ENCODE results near the gene ADAMTS18.

Gene ADAMTS18

DNA sequence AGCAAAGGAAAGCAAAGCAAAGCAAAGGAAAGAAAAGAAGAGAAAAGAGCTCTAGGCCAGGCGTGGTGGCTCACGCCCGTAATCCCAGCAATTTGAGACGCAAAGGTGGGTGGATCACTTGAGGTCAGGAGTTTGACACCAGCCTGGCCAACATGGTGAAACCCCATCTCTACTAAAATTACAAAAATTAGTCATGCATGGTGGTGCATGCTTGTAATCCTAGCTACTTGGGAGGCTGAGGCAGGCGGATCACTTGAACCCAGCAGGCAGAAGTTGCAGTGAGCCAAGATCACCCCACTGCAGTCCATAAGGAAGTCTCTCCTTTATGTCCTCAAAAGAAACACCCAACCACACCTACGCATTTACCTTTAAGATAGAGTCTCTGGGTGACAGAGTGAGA, 70.1 kb downstream of the ADAMTS18 start:
- no peaks in the 10 kb centered on the region for H3K9me3 ChIP-seq (ENCODE audit: insufficient read depth, low read depth, low read length)
- H3K4me1 ChIP-seq (ENCODE audit: insufficient read depth, low read length, poor library complexity, severe bottlenecking) = no peaks in the 10 kb centered on the region
- no peak for TF ChIP-seq EZH2phosphoT487 (IDR thresholded peaks at IDR 0.05; ENCODE audit: borderline replicate concordance)
- no peak for TF ChIP-seq CTCF (conservative IDR thresholded peaks at IDR 0.05; ENCODE audit: low read length)
- H3K9ac ChIP-seq (ENCODE audit: low read depth, low read length, poor library complexity, severe bottlenecking) = no peak overlapping the region
- H3K79me2 ChIP-seq (ENCODE audit: insufficient read depth, low read length) = no peaks in the 10 kb centered on the region
- H3K4me2 ChIP-seq (ENCODE audit: low read depth, low read length, poor library complexity, severe bottlenecking) = no peak overlapping the region
- H3K9me2 ChIP-seq (replicated peaks; ENCODE audit: low read depth, low read length) = no peaks in the 10 kb centered on the region
- H3F3A ChIP-seq (ENCODE audit: low read depth) = no peaks in the 10 kb centered on the region
- H2AFZ ChIP-seq (ENCODE audit: low read length) = no peak overlapping the region
- no peaks in the 10 kb centered on the region for H3K36me3 ChIP-seq (ENCODE audit: insufficient read depth, low read length)
- no peak overlapping the region for H3K4me3 ChIP-seq (ENCODE audit: low read length, poor library complexity, severe bottlenecking)
- no peaks in the 10 kb centered on the region for H4K20me1 ChIP-seq (ENCODE audit: insufficient read depth, low read length, poor library complexity, severe bottlenecking)
- H3K27me3 ChIP-seq (ENCODE audit: insufficient read depth, low read length, poor library complexity, severe bottlenecking) = no peaks in the 10 kb centered on the region

DNA sequence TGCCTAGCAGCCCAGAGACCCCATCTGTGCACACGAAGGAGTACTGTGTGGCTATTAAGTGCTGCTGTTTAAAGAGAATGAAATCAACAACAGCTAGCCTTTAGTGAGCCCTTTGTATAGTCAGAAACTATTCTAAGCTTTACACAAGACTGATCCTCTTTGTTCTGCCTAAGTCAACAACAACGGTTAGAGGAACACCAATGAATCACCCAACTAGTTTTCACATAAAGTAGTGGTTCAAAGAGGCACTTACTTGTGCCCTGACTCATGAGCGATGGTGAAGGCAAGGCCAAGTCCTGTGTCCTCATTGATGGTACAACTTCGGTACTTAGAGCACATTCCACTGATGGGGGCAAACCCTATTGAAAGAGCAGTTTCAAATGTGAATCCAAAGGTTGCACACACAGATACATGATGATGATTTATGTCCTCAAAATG, 75.8 kb downstream of the ADAMTS18 start:
- no peak overlapping the region for H2AFZ ChIP-seq (ENCODE audit: low read length)
- no peaks in the 10 kb centered on the region for H3K27me3 ChIP-seq (ENCODE audit: insufficient read depth, low read length, poor library complexity, severe bottlenecking)
- H3K9ac ChIP-seq (ENCODE audit: low read depth, low read length, poor library complexity, severe bottlenecking) = no peak overlapping the region
- H3F3A ChIP-seq (ENCODE audit: low read depth) = no peaks in the 10 kb centered on the region
- H3K4me2 ChIP-seq (ENCODE audit: low read depth, low read length, poor library complexity, severe bottlenecking) = no peak overlapping the region
- H3K4me3 ChIP-seq (ENCODE audit: low read length, poor library complexity, severe bottlenecking) = no peak overlapping the region
- no peaks in the 10 kb centered on the region for H3K36me3 ChIP-seq (ENCODE audit: insufficient read depth, low read length)
- no peak for TF ChIP-seq CTCF (conservative IDR thresholded peaks at IDR 0.05; ENCODE audit: low read length)
- no peak for TF ChIP-seq EZH2phosphoT487 (IDR thresholded peaks at IDR 0.05; ENCODE audit: borderline replicate concordance)
- H3K4me1 ChIP-seq (ENCODE audit: insufficient read depth, low read length, poor library complexity, severe bottlenecking) = peaks cover 6% of the 10 kb centered on the region
- no peaks in the 10 kb centered on the region for H3K79me2 ChIP-seq (ENCODE audit: insufficient read depth, low read length)
- H4K20me1 ChIP-seq (ENCODE audit: insufficient read depth, low read length, poor library complexity, severe bottlenecking) = no peaks in the 10 kb centered on the region
- no peaks in the 10 kb centered on the region for H3K9me3 ChIP-seq (ENCODE audit: insufficient read depth, low read depth, low read length)
- H3K9me2 ChIP-seq (replicated peaks; ENCODE audit: low read depth, low read length) = no peaks in the 10 kb centered on the region

GRCh38 chr16:77353587-77354263, 81.1 kb downstream of the ADAMTS18 start:
- Histone ChIP-seq H3K4me2 (ENCODE audit: low read depth, low read length, poor library complexity, severe bottlenecking) (no peak overlapping the region), H4K20me1 (ENCODE audit: insufficient read depth, low read length, poor library complexity, severe bottlenecking) (no peaks in the 10 kb centered on the region), H2AFZ (ENCODE audit: low read length) (no peak overlapping the region), H3K4me3 (ENCODE audit: low read length, poor library complexity, severe bottlenecking) (no peak overlapping the region), H3F3A (ENCODE audit: low read depth) (no peaks in the 10 kb centered on the region), H3K9me3 (ENCODE audit: insufficient read depth, low read depth, low read length) (no peaks in the 10 kb centered on the region), H3K9me2 (replicated peaks; ENCODE audit: low read depth, low read length) (no peaks in the 10 kb centered on the region), H3K4me1 (ENCODE audit: insufficient read depth, low read length, poor library complexity, severe bottlenecking) (peaks cover 6% of the 10 kb centered on the region), H3K36me3 (ENCODE audit: insufficient read depth, low read length) (no peaks in the 10 kb centered on the region), H3K27me3 (ENCODE audit: insufficient read depth, low read length, poor library complexity, severe bottlenecking) (no peaks in the 10 kb centered on the region), H3K79me2 (ENCODE audit: insufficient read depth, low read length) (no peaks in the 10 kb centered on the region), H3K9ac (ENCODE audit: low read depth, low read length, poor library complexity, severe bottlenecking) (no peak overlapping the region)
- TF ChIP-seq CTCF (conservative IDR thresholded peaks at IDR 0.05; ENCODE audit: low read length) (no peak), EZH2phosphoT487 (IDR thresholded peaks at IDR 0.05; ENCODE audit: borderline replicate concordance) (no peak)
